Sigmoid colon (tissue), 7 donors: ENCODE results near the gene KLHL7. TPM values are rescaled to one million over a fixed set of nuclear protein-coding genes. Genes with fewer than 3 reads are reported as not detected.

Experiments used
- DNase-seq: peaks from one replicate; pipeline ENCODE4 v3.0.0-alpha.2; 2019
- H3K27ac ChIP-seq, 4 donors: fragments of 200-600 bp; sonication (generic); one replicate each; pipeline ENCODE4 v1.5.1; 2016 to 2019; ENCODE audit warnings: mild to moderate bottlenecking in 1 of 4
- H3K27me3 ChIP-seq, 3 donors: fragments of 200-600 bp; sonication (generic); one replicate each; pipeline ENCODE4 v1.5.1; 2019; ENCODE audit warnings: mild to moderate bottlenecking in 1 of 3
- H3K36me3 ChIP-seq, 4 donors: fragments of 200-600 bp; sonication (generic); one replicate each; pipeline ENCODE4 v1.5.1; 2016 to 2019
- H3K4me1 ChIP-seq, 4 donors: fragments of 200-600 bp; sonication (generic); one replicate each; pipeline ENCODE4 v1.5.1; 2017 to 2019
- H3K4me3 ChIP-seq, 4 donors: fragments of 200-600 bp; sonication (generic); one replicate each; pipeline ENCODE4 v1.5.1; 2017 to 2019; ENCODE audit warnings: mild to moderate bottlenecking in 2 of 4, moderate library complexity in 1 of 4
- H3K9me3 ChIP-seq, 4 donors: fragments of 200-600 bp in 3 of 4; sonication (generic) in 3 of 4; one replicate each; pipeline versions ENCODE4 v1.5.1 to v1.6.1; 2013 to 2019
- CTCF ChIP-seq, 4 experiments: fragments of 450-650 bp in 3 of 4; fragments of 200-600 bp in 1 of 4; IDR thresholded peaks; one replicate each; pipeline ENCODE4 v1.5.1; 2016 to 2019; ENCODE audit warnings: antibody characterized with exemption in 4 of 4, mild to moderate bottlenecking in 3 of 4, moderate library complexity in 2 of 4
- EP300 ChIP-seq, 4 donors: sonication (generic); formaldehyde crosslinking; IDR thresholded peaks; one replicate each; pipeline ENCODE4 v1.6.1; 2017; ENCODE audit warnings: antibody characterized with exemption in 4 of 4
- POLR2A ChIP-seq, 2 donors: fragments of 450-650 bp; IDR thresholded peaks; one replicate each; pipeline ENCODE4 v1.6.1; 2016; ENCODE audit warnings: antibody characterized with exemption in 2 of 2, mild to moderate bottlenecking in 2 of 2, moderate library complexity in 2 of 2
- POLR2AphosphoS5 ChIP-seq, 4 donors: sonication (generic); formaldehyde crosslinking; IDR thresholded peaks; one replicate each; pipeline ENCODE4 v1.6.1; 2017; ENCODE audit warnings: antibody characterized with exemption in 4 of 4
- WGBS, 2 donors: extraction: QIAGEN DNeasy Blood & Tissue Kit; methylation state at CpG; one replicate each; pipeline ENCODE4 v1.1.7; 2013; 5-methylcytosine and 5-hydroxymethylcytosine counted together
- intact Hi-C: fragments of 100-400 bp; cut with DNase I; formaldehyde crosslinking; loops from one replicate; pipeline ENCODE4 v1.15.1; 2023
- polyA plus RNA-seq, 3 donors: library from polyadenylated mRNA; stranded (reverse); fragments of 200-250 nt; gene quantifications; one replicate each; pipeline ENCODE4 v1.2.3, GENCODE V29; 2013
- total RNA-seq, 4 donors: library from RNA; depleted of rRNA; stranded (reverse); fragments of >200 nt; gene quantifications; one replicate each; pipeline ENCODE4 v1.1.0, GENCODE V29; 2016
- donor health status: healthy with polysubstance abuse.
- donor health status: Bipolar disorder and iron deficiency.
- donor health status: healthy.

The KLHL7 gene
- total and polyA plus RNA-seq, 7 donors, result 12.5 to 42.5 (median 26.9) TPM

DNA sequence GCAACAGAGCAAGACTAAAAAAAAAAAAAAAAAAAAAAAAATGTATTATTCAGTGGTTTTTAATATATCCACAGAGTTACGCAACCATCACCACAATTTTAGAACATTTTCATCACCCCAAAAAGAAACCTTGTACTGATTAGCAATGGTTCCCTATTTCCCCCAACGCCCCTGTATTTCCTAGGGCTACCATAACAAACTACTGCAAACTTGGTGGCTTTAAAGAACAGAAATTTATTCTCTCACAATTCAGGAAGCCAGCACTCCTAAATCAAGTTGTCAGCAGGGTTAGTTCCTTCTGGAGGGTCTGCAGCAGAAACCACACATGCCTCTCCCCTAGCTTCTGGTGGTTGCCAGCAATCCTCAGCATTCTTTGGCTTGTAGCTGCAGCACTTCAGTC lies 70.4 kb downstream of the KLHL7 start:
- H3K4me1 ChIP-seq, result peaks cover 0 to 2% (median 0%) of the 10 kb centered on the region in 4 donors
- no peak overlapping the region for H3K4me3 ChIP-seq
- no peaks in the 10 kb centered on the region for H3K9me3 ChIP-seq
- DNase-seq, result no peak
- no peaks in the 10 kb centered on the region for H3K27me3 ChIP-seq
- WGBS, 2 donors, result 60 to 95% methylated on average over 2 of the region's 2 CpGs
- intact Hi-C loops, result no loop called here
- H3K36me3 ChIP-seq, result peaks cover 0 to 23% (median 2%) of the 10 kb centered on the region in 4 donors
- H3K27ac ChIP-seq, result no peak overlapping the region
- no peak for TF ChIP-seq POLR2AphosphoS5 (IDR thresholded peaks at IDR 0.05)
- no peak for TF ChIP-seq CTCF (IDR thresholded peaks at IDR 0.05)
- TF ChIP-seq EP300 (IDR thresholded peaks at IDR 0.05), result no peak
- no peak for TF ChIP-seq POLR2A (IDR thresholded peaks at IDR 0.05)

GRCh38 chr7:23181684-23182553 lies 76.3 kb downstream of the KLHL7 start, which contains the start of gene NUP42:
NUP42 (plus strand) TSS chr7:23182048; CDS start chr7:23182086, 38 bp downstream.
- H3K36me3 ChIP-seq, result peaks cover 0 to 20% (median 4%) of the 10 kb centered on the region in 4 donors
- H3K27ac ChIP-seq, result peak within 1 kb of the TSS; percentile 90 to 96 (median 94)
- H3K9me3 ChIP-seq, result no peaks in the 10 kb centered on the region
- H3K27me3 ChIP-seq, result no peaks in the 10 kb centered on the region
- peaks cover 0 to 38% (median 22%) of the 10 kb centered on the region in 4 donors for H3K4me1 ChIP-seq
- 0% methylated on average over 63 of the region's 63 CpGs for WGBS, 2 donors
- TF ChIP-seq EP300 (IDR thresholded peaks at IDR 0.05), result peak in 1 of 4 donors; percentile 80
- TF ChIP-seq CTCF (IDR thresholded peaks at IDR 0.05), result no peak
- TF ChIP-seq POLR2AphosphoS5 (IDR thresholded peaks at IDR 0.05), result peak; percentile 82 to 95 (median 91)
- peak in 1 of 2 donors; percentile 64 for TF ChIP-seq POLR2A (IDR thresholded peaks at IDR 0.05)
- peak; percentile 98 for DNase-seq
- intact Hi-C loops, result loop anchor here (1.0 to 5.0 kb wide), 5 partner anchors 76 to 350 kb away; partner anchors contain the start of genes HYCC1, IGF2BP3, MALSU1 and TRA2A
- peak within 1 kb of the TSS; percentile 69 to 83 (median 74) for H3K4me3 ChIP-seq

- intact Hi-C loops, result loop anchor here (2.0 to 5.0 kb wide), 4 partner anchors 115 to 349 kb away; partner anchors contain the start of genes HYCC1, IGF2BP3, MALSU1 and TRA2A
- Histone ChIP-seq H3K9me3 (no peaks in the 10 kb centered on the region), H3K4me1 (peaks cover 0 to 38% (median 22%) of the 10 kb centered on the region in 4 donors), H3K27me3 (no peaks in the 10 kb centered on the region), H3K27ac (peak overlapping the region in 3 of 4 donors; percentile 90 to 96 (median 94)), H3K36me3 (peaks cover 0 to 34% (median 11%) of the 10 kb centered on the region in 4 donors), H3K4me3 (peak overlapping the region in 2 of 4 donors; percentile 73 to 83)
- no peak for TF ChIP-seq POLR2AphosphoS5 (IDR thresholded peaks at IDR 0.05)
- no peak for TF ChIP-seq POLR2A (IDR thresholded peaks at IDR 0.05)
- no peak for TF ChIP-seq CTCF (IDR thresholded peaks at IDR 0.05)
- no peak for TF ChIP-seq EP300 (IDR thresholded peaks at IDR 0.05)
- 92 to 93% methylated on average over 20 of the region's 20 CpGs for WGBS, 2 donors
- DNase-seq, result no peak
Measured at GRCh38 chr7:23183279-23184012, 77.9 kb downstream of the KLHL7 start.

GRCh38 chr7:23184291-23184690 lies 78.7 kb downstream of the KLHL7 start:
- WGBS, 2 donors, result 85 to 93% methylated on average over 1 of the region's 1 CpG
- H3K4me3 ChIP-seq, result no peak overlapping the region
- peaks cover 0 to 42% (median 13%) of the 10 kb centered on the region in 4 donors for H3K36me3 ChIP-seq
- DNase-seq, result no peak
- no peaks in the 10 kb centered on the region for H3K9me3 ChIP-seq
- H3K27me3 ChIP-seq, result no peaks in the 10 kb centered on the region
- intact Hi-C loops, result loop anchor here (5.0 kb wide), 3 partner anchors 172 to 348 kb away; partner anchors contain the start of genes HYCC1, IGF2BP3 and TRA2A
- TF ChIP-seq EP300 (IDR thresholded peaks at IDR 0.05), result no peak
- no peak for TF ChIP-seq POLR2A (IDR thresholded peaks at IDR 0.05)
- no peak overlapping the region for H3K27ac ChIP-seq
- H3K4me1 ChIP-seq, result peaks cover 0 to 38% (median 22%) of the 10 kb centered on the region in 4 donors
